ENCODE results near the gene CEMIP2. TPM values are rescaled to one million over a fixed set of nuclear protein-coding genes. Genes with fewer than 3 reads are reported as not detected.

CEMIP2 gene
- total RNA-seq, 1 donor from 2014 or later: 238 TPM

- no peak for DNase-seq (ENCODE audit: low read depth)
Measured at GRCh38 chr9:71746023-71746757, 22.1 kb downstream of the CEMIP2 start.

GRCh38 chr9:71744754-71745521, 23.4 kb downstream of the CEMIP2 start:
- DNase-seq (ENCODE audit: low read depth): no peak

GRCh38 chr9:71743882-71744281, 24.4 kb downstream of the CEMIP2 start:
- no peak for DNase-seq (ENCODE audit: low read depth)

GRCh38 chr9:71743217-71743705, 25.1 kb downstream of the CEMIP2 start:
- no peak for DNase-seq (ENCODE audit: low read depth)

GRCh38 chr9:71742703-71743102, 25.6 kb downstream of the CEMIP2 start:
- no peak for DNase-seq (ENCODE audit: low read depth)

- DNase-seq (ENCODE audit: low read depth): no peak
Measured at GRCh38 chr9:71741926-71742648, 26.2 kb downstream of the CEMIP2 start.

- peak; percentile 84 for DNase-seq (ENCODE audit: low read depth)
Measured at GRCh38 chr9:71740199-71740598, 28.1 kb downstream of the CEMIP2 start.

GRCh38 chr9:71737455-71737854, 30.9 kb downstream of the CEMIP2 start:
- peak; percentile 70 for DNase-seq (ENCODE audit: low read depth)

- no peak for DNase-seq (ENCODE audit: low read depth)
Measured at GRCh38 chr9:71736236-71736635, 32.1 kb downstream of the CEMIP2 start.

GRCh38 chr9:71734950-71735349, 33.4 kb downstream of the CEMIP2 start:
- DNase-seq (ENCODE audit: low read depth): no peak

- no peak for DNase-seq (ENCODE audit: low read depth)
Measured at GRCh38 chr9:71733176-71733575, 35.1 kb downstream of the CEMIP2 start.

GRCh38 chr9:71729816-71730526, 38.3 kb downstream of the CEMIP2 start:
- DNase-seq (ENCODE audit: low read depth): no peak

GRCh38 chr9:71726723-71727122, 41.6 kb downstream of the CEMIP2 start:
- DNase-seq (ENCODE audit: low read depth): no peak

GRCh38 chr9:71725590-71726338, 42.5 kb downstream of the CEMIP2 start:
- peak; percentile 90 for DNase-seq (ENCODE audit: low read depth)

- DNase-seq (ENCODE audit: low read depth): no peak
Measured at GRCh38 chr9:71721855-71722254, 46.5 kb downstream of the CEMIP2 start.

GRCh38 chr9:71719562-71719961, 48.8 kb downstream of the CEMIP2 start:
- peak; percentile 26 for DNase-seq (ENCODE audit: low read depth)

GRCh38 chr9:71719088-71719487, 49.2 kb downstream of the CEMIP2 start:
- DNase-seq (ENCODE audit: low read depth): no peak

GRCh38 chr9:71716138-71716909, 52.0 kb downstream of the CEMIP2 start:
- no peak for DNase-seq (ENCODE audit: low read depth)

GRCh38 chr9:71710856-71711255, 57.5 kb downstream of the CEMIP2 start:
- DNase-seq (ENCODE audit: low read depth): no peak

- no peak for DNase-seq (ENCODE audit: low read depth)
Measured at GRCh38 chr9:71710201-71710600, 58.1 kb downstream of the CEMIP2 start.

Data from renal cortical epithelial cell (primary cell).